Measurements from ENCODE around the gene HOXD3.

DNA sequence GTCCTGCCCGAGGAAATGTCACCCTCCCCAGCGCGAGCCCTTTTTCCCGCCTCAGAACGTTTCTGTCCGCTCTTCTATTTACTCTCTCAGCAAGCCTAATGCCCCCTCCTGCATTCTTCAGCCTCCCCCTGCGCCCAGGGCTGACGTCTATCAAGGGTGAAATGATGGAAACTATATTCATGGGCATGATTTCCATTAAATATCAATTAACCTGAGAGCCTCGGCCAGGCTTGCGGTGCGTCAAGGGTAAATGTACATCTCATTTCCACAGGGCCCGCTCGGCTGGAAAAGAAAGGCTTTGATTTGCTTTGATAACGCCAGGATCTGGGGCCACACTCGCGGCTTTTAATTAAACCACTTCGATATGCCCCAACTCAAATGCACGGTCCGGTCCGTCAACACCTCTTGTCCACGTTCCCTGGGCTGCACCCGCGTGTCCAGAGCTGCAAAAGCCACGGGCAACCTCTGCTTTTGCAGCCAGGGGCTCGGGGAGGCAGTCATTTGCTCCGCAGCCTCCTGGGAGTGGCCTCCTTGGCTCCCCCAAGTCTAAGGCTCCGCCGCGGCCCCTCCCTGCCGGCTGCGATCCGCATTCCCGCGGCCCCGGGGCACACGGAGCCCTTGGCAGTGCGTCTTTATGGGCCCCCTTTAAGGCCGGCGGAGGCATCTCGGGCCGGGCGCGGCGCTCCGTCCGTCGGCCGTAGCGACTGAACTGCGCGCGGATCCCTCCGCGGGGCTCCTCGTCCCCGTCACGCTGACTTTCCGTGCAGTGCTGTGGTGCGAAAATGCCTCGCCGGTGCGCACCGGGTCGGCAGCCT lies 27.9 kb upstream of the HOXD3 start, which contains the start of gene HOXD8:
- TF ChIP-seq, protein P1, sequence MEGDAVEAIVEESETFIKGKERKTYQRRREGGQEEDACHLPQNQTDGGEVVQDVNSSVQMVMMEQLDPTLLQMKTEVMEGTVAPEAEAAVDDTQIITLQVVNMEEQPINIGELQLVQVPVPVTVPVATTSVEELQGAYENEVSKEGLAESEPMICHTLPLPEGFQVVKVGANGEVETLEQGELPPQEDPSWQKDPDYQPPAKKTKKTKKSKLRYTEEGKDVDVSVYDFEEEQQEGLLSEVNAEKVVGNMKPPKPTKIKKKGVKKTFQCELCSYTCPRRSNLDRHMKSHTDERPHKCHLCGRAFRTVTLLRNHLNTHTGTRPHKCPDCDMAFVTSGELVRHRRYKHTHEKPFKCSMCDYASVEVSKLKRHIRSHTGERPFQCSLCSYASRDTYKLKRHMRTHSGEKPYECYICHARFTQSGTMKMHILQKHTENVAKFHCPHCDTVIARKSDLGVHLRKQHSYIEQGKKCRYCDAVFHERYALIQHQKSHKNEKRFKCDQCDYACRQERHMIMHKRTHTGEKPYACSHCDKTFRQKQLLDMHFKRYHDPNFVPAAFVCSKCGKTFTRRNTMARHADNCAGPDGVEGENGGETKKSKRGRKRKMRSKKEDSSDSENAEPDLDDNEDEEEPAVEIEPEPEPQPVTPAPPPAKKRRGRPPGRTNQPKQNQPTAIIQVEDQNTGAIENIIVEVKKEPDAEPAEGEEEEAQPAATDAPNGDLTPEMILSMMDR (IDR thresholded peaks at IDR 0.05; ENCODE audit: low read length) = no peak
- TF ChIP-seq EZH2 (optimal IDR thresholded peaks at IDR 0.05; ENCODE audit: low read depth, low read length) (no peak), EZH2phosphoT487 (IDR thresholded peaks at IDR 0.05; ENCODE audit: low read length) (no peak)
